K562 (cell line): ENCODE measurements around the gene TTC27. TPM values are rescaled to one million over a fixed set of nuclear protein-coding genes. Genes with fewer than 3 reads are reported as not detected.

Experiments used
- ATAC-seq: fragments of 200-7000 bp; cut with Tn5 transposase; 3 replicates; pipeline ENCODE4 v1.9.1; 2020; ENCODE audit warnings: moderate library complexity
- BruUV-seq: library from RNA; stranded (reverse); fragments of 400-500 nt; replicated peaks from 2 replicates; lab custom pipeline; 2021; lab: Mats Ljungman, UMichigan
- CTCF ChIA-PET: fragments of 300-600 bp; formaldehyde crosslinking; extraction: SDS; loops from one replicate; lab custom pipeline; 2021; ENCODE audit warnings: low intra/inter-chr PET ratio; lab: Yijun Ruan, JAX
- POLR2A ChIA-PET: fragments of 300-600, 350-650 bp; sonication (Branson Sonifier 250); formaldehyde crosslinking; extraction: SDS; loops from one replicate; lab custom pipeline; 2021; ENCODE audit warnings: antibody characterized with exemption, inconsistent platforms; lab: Yijun Ruan, JAX
- DNase-seq, 4 experiments: peaks; one replicate each; pipeline versions ENCODE4 v3.0.0 to v3.0.0-alpha.2; 2011 to 2018; ENCODE audit warnings: low spot score in 3 of 4, mixed read lengths in 3 of 4; ENCODE audit errors: extremely low read depth in 1 of 4
- FAIRE-seq: peaks from 2 replicates; lab custom pipeline; 2011; peaks lifted over from hg19 to GRCh38; lab: Jason Lieb, UNC
- H2AFZ ChIP-seq: 2 replicates; pipeline ENCODE4 v1.6.0; 2011; ENCODE audit warnings: low read depth, low read length, control low read depth, inconsistent platforms
- H3K27ac ChIP-seq: fragments of 200-600 bp; 3 replicates; pipeline ENCODE4 v1.8.0; 2011; ENCODE audit warnings: low read depth, mild to moderate bottlenecking, control low read depth, inconsistent platforms, low read length, moderate library complexity, mixed read lengths; ENCODE audit errors: extremely low read depth
- H3K27me3 ChIP-seq, 2 experiments: fragments of 300-600 bp in 1 of 2; 2 replicates in 1 of 2; 3 replicates in 1 of 2; pipeline versions ENCODE4 v1.6.0 to v1.8.0; 2011; ENCODE audit warnings: inconsistent platforms in 2 of 2, low read length in 2 of 2, mild to moderate bottlenecking in 1 of 2, mixed read lengths in 1 of 2, moderate library complexity in 1 of 2; ENCODE audit not compliant: control insufficient read depth in 2 of 2, insufficient read depth in 2 of 2
- H3K36me3 ChIP-seq: fragments of 300-600 bp; 3 replicates; pipeline ENCODE4 v1.8.0; 2011; ENCODE audit warnings: mild to moderate bottlenecking, low read length, inconsistent platforms; ENCODE audit not compliant: control insufficient read depth, insufficient read depth
- H3K4me1 ChIP-seq, 2 experiments: fragments of 200-600 bp in 1 of 2; replicated peaks in 1 of 2; 2 replicates in 1 of 2; 3 replicates in 1 of 2; pipeline versions ENCODE4 v1.5.1 to v1.8.0; 2011; ENCODE audit warnings: inconsistent platforms in 2 of 2, low read length in 2 of 2, mild to moderate bottlenecking in 1 of 2, mixed read lengths in 1 of 2, moderate library complexity in 1 of 2; ENCODE audit not compliant: control insufficient read depth in 2 of 2, insufficient read depth in 2 of 2
- H3K4me2 ChIP-seq: 2 replicates; pipeline ENCODE4 v1.6.1; 2011; ENCODE audit warnings: low read length, control low read depth, inconsistent platforms, mixed read lengths; ENCODE audit not compliant: insufficient read depth
- H3K4me3 ChIP-seq: fragments of 200-600 bp; sonication (generic), shearing (Covaris generic); 2 replicates; pipeline ENCODE4 v1.5.1; 2016; ENCODE audit warnings: control low read depth, inconsistent platforms
- H3K79me2 ChIP-seq: fragments of 200-600 bp; 3 replicates; pipeline ENCODE4 v1.8.0; 2011; ENCODE audit warnings: low read length, inconsistent platforms; ENCODE audit not compliant: control insufficient read depth, insufficient read depth
- H3K9ac ChIP-seq, 2 experiments: 2 replicates each; pipeline versions ENCODE4 v1.6.0 to v1.6.1; 2011; ENCODE audit warnings: low read depth in 2 of 2, low read length in 2 of 2, control low read depth in 1 of 2, inconsistent platforms in 1 of 2, mild to moderate bottlenecking in 1 of 2, mixed read lengths in 1 of 2; ENCODE audit not compliant: insufficient read depth in 1 of 2
- H3K9me1 ChIP-seq: one replicate; pipeline ENCODE4 v1.6.0; 2011; ENCODE audit warnings: inconsistent platforms, mild to moderate bottlenecking, low read length, moderate library complexity; ENCODE audit not compliant: control insufficient read depth, insufficient read depth
- H3K9me3 ChIP-seq: replicated peaks from 2 replicates; pipeline ENCODE4 v1.5.1; 2011; ENCODE audit warnings: low read depth, low read length, inconsistent platforms; ENCODE audit not compliant: control insufficient read depth, insufficient read depth
- H4K20me1 ChIP-seq: replicated peaks from 2 replicates; pipeline ENCODE4 v1.6.1; 2011; ENCODE audit warnings: low read length, inconsistent platforms, mixed read lengths; ENCODE audit not compliant: control insufficient read depth, insufficient read depth
- ARID4B ChIP-seq: sonication (generic); formaldehyde crosslinking; IDR thresholded peaks from 2 replicates; pipeline ENCODE4 v1.8.0; 2022; ENCODE audit warnings: mild to moderate bottlenecking, missing genetic modification reagents
- CBFB ChIP-seq: sonication (generic); formaldehyde crosslinking; IDR thresholded peaks from 2 replicates; pipeline ENCODE4 v1.4.0; 2020; ENCODE audit warnings: mild to moderate bottlenecking, missing genetic modification reagents
- ETV1 ChIP-seq: fragments of 450-650 bp; conservative IDR thresholded peaks from 2 replicates; pipeline ENCODE4 v1.6.1; 2016; ENCODE audit warnings: missing genetic modification characterization, control low read depth, low read depth, missing compliant biosample characterization
- MCM5 ChIP-seq: fragments of 450-650 bp; IDR thresholded peaks from 2 replicates; pipeline ENCODE4 v1.6.1; 2016; ENCODE audit warnings: low read depth
- MEF2D ChIP-seq: conservative IDR thresholded peaks from 2 replicates; pipeline ENCODE4 v1.6.1; 2016; ENCODE audit warnings: low read depth, missing genetic modification characterization, missing compliant biosample characterization
- MYNN ChIP-seq, 2 experiments: sonication (generic); formaldehyde crosslinking in 1 of 2; IDR thresholded peaks; 2 replicates each; pipeline versions ENCODE4 v1.5.0 to v1.6.1; 2016 to 2020; ENCODE audit warnings: antibody characterized with exemption in 1 of 2, missing genetic modification reagents in 1 of 2
- RUNX1 ChIP-seq: sonication (generic); IDR thresholded peaks from 2 replicates; pipeline ENCODE4 v1.6.1; 2016; ENCODE audit warnings: antibody characterized with exemption, low read depth
- SMARCB1 ChIP-seq: IDR thresholded peaks from 2 replicates; pipeline ENCODE4 v1.6.1; 2011; ENCODE audit warnings: improper control_type of control experiment, low read depth; ENCODE audit not compliant: insufficient read length
- SNIP1 ChIP-seq: fragments of 450-650 bp; IDR thresholded peaks from 2 replicates; pipeline ENCODE4 v1.7.1; 2017; ENCODE audit warnings: low read depth, mild to moderate bottlenecking
- ZNF232 ChIP-seq: sonication (generic); formaldehyde crosslinking; IDR thresholded peaks from 2 replicates; pipeline ENCODE4 v1.8.0; 2022; ENCODE audit warnings: mild to moderate bottlenecking, missing genetic modification reagents
- WGBS: fragments of 100-300 bp; shearing (Covaris generic); methylation state at CpG from one replicate; pipeline ENCODE4 v1.1.6; 2016; ENCODE audit warnings: low coverage, mixed read lengths; ENCODE audit not compliant: insufficient coverage; ENCODE audit errors: missing lambda C conversion rate; 5-methylcytosine and 5-hydroxymethylcytosine counted together
- in situ Hi-C: fragments of 300-500 bp; cut with MboI; formaldehyde crosslinking; loops from 4 replicates; pipeline ENCODE4 v1.15.0; 2018; ENCODE audit warnings: inconsistent platforms, mixed read lengths
- intact Hi-C: fragments of 100-400 bp; cut with micrococcal nuclease; formaldehyde crosslinking; loops from 2 replicates; pipeline ENCODE4 v1.14.2; 2022
- polyA plus RNA-seq, 8 experiments: library from polyadenylated mRNA; depleted of rRNA in 4 of 8; stranded (reverse) in 5 of 8; unstranded in 3 of 8; fragments of >200 nt; fragmentation: Nextera tagmentation in 2 of 8; fragmentation: Illumina TruSeq in 1 of 8; extraction: Ambion mirVana in 2 of 8; extraction: Trizol in 1 of 8; gene quantifications; 2 replicates each; pipeline versions ENCODE4 v1.2.1 to v1.2.3, GENCODE V29; 2011 to 2014; ENCODE audit warnings: inconsistent platforms in 1 of 8, missing spikeins in 1 of 8
- total RNA-seq, 7 experiments: library from RNA; depleted of rRNA in 6 of 7; stranded (reverse); fragments of >200 nt in 6 of 7; fragmentation: Illumina TruSeq in 2 of 7; extraction: Trizol in 2 of 7; gene quantifications; 2 replicates each; pipeline versions ENCODE4 v1.2.1 to v1.2.3, GENCODE V29; 2011 to 2021; ENCODE audit warnings: low replicate concordance in 1 of 7
- TF ChIP-seq, protein P1 (sequence below): sonication (generic); formaldehyde crosslinking; IDR thresholded peaks from 2 replicates; pipeline ENCODE4 v1.8.0; 2022; ENCODE audit warnings: mild to moderate bottlenecking, missing genetic modification reagents, borderline replicate concordance

Gene TTC27
- total and polyA plus RNA-seq, 9 of the 15 experiments (the other 6 are each of a cell fraction or from before 2014, with no cell fraction given) = 44.3 to 93.4 (median 57.3) TPM

DNA sequence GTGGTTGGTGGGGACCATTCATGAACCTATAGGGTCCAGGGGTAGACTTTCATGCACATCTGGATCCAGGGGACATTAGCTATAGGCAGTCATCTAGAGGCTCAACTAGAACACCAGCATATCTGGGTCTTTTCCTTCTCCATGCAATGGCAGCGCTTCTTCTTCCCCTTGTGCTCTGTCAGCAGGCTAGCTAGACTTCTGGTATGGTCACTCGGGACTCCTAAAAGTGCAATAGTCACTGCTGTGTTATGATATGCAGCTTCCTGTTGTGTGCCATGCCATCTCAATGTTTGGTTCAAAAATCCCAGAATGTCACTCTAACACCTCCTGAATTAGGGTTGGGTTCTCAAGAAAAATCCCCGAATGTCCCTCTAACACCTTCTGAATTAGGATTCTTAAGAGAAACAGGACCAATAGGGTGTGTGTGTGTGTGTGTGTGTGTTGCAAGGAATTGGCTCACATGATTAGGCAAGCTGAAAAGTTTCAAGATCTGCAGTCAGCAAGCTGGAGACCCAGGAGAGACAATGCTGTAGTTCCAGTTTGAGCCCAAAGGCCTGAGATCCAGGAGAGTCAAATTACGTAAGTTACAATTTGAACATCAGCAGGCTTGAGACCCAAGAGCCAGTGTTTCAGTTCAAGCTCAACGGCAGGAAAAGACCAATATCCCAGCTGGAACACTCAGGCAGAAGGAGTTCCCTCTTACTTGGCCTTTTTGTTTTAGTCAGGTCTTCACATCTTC lies 221.8 kb downstream of the TTC27 start:
- ChIA-PET POLR2A (no interaction called here), CTCF (no interaction called here)
- WGBS = 13% methylated on average over 5 of the region's 5 CpGs
- Histone ChIP-seq H3K79me2 (no peaks in the 10 kb centered on the region), H3K4me2 (no peak overlapping the region), H3K27ac (no peak overlapping the region), H2AFZ (no peak overlapping the region), H3K9me1 (no peaks in the 10 kb centered on the region), H3K36me3 (no peaks in the 10 kb centered on the region), H3K9ac (no peak overlapping the region), H3K9me3 (no peaks in the 10 kb centered on the region; the same call in none of the 2 replicates), H3K4me3 (no peak overlapping the region), H3K27me3 (peaks cover 6 to 9% of the 10 kb centered on the region in 2 experiments; a peak in 3 of 5 replicates), H3K4me1 (no peaks in the 10 kb centered on the region; a peak in 1 of 5 replicates), H4K20me1 (no peaks in the 10 kb centered on the region)
- FAIRE-seq = no peak
- no peak for ATAC-seq
- in situ Hi-C loops = no loop called here
- DNase-seq = no peak
- intact Hi-C loops = no loop called here
- BruUV-seq = no TSS peak
- TF ChIP-seq, protein P1, sequence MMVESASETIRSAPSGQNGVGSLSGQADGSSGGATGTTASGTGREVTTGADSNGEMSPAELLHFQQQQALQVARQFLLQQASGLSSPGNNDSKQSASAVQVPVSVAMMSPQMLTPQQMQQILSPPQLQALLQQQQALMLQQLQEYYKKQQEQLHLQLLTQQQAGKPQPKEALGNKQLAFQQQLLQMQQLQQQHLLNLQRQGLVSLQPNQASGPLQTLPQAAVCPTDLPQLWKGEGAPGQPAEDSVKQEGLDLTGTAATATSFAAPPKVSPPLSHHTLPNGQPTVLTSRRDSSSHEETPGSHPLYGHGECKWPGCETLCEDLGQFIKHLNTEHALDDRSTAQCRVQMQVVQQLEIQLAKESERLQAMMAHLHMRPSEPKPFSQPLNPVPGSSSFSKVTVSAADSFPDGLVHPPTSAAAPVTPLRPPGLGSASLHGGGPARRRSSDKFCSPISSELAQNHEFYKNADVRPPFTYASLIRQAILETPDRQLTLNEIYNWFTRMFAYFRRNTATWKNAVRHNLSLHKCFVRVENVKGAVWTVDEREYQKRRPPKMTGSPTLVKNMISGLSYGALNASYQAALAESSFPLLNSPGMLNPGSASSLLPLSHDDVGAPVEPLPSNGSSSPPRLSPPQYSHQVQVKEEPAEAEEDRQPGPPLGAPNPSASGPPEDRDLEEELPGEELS (CRISPR knock-in tag) = no peak
- TF ChIP-seq ZNF232 (CRISPR knock-in tag) (no peak), MEF2D (tag) (no peak), ARID4B (no peak), ETV1 (tag) (no peak), SNIP1 (no peak), MCM5 (no peak), MYNN (IDR thresholded peaks at IDR 0.05) (no peak), MYNN (CRISPR knock-in tag; IDR thresholded peaks at IDR 0.05) (no peak), RUNX1 (no peak), SMARCB1 (no peak), CBFB (CRISPR knock-in tag) (no peak)
